Effector memory CD4-positive, alpha-beta T cell (primary cell): ENCODE data around the gene GP9.
"Not testable (repeated sequence)": the region's sequence is repeated elsewhere in the genome, so short reads cannot be mapped to it uniquely, and the experiment has no call there.

ENCODE experiments used
- DNase-seq, 3 donors: peaks; one replicate each; pipeline ENCODE4 v3.0.0-alpha.2; 2020
- H3K27ac ChIP-seq: 2 replicates; pipeline ENCODE4 v1.7.0; 2013; ENCODE audit warnings: mild to moderate bottlenecking, low read length, moderate library complexity; ENCODE audit not compliant: insufficient read depth, poor library complexity, severe bottlenecking
- H3K27me3 ChIP-seq: replicated peaks from 2 replicates; pipeline ENCODE4 v1.7.0; 2013; ENCODE audit warnings: mild to moderate bottlenecking, low read length; ENCODE audit not compliant: insufficient read depth, control insufficient read depth, poor library complexity, severe bottlenecking
- H3K36me3 ChIP-seq: 2 replicates; pipeline ENCODE4 v1.7.0; 2013; ENCODE audit warnings: mild to moderate bottlenecking, low read length, moderate library complexity; ENCODE audit not compliant: control insufficient read depth, insufficient read depth
- H3K4me1 ChIP-seq: 2 replicates; pipeline ENCODE4 v1.7.0; 2013; ENCODE audit warnings: low read length, mild to moderate bottlenecking; ENCODE audit not compliant: control insufficient read depth, insufficient read depth, poor library complexity, severe bottlenecking
- H3K4me3 ChIP-seq: 2 replicates; pipeline ENCODE4 v1.7.0; 2013; ENCODE audit warnings: low read length, low read depth, mild to moderate bottlenecking; ENCODE audit not compliant: insufficient read depth, poor library complexity, severe bottlenecking
- H3K9me3 ChIP-seq: 2 replicates; pipeline ENCODE4 v1.7.0; 2013; ENCODE audit warnings: mild to moderate bottlenecking, low read length, moderate library complexity; ENCODE audit not compliant: control insufficient read depth

The GP9 gene

DNA sequence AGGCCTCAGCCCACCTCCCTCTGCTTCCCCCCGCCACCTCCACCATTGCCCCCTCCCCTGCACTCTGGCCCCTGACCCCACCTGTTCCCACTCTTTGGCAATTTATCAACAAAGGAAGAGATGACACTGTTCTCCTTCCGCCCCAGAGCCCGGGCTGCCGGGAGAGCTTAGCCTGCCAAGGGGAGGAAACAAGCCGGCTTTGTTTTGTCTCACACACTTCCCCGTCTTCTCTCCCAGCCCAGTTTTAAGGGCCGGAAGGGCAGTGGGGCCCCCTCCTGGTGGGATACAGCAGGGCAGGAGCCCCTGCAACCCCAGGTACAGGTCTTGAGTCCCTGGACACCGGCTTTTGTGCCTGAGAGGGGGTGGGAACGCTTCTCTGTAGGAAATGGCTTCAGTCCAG lies 27.3 kb downstream of the GP9 start:
- H3K27ac ChIP-seq, DNase-seq: not testable (repeated sequence)

DNA sequence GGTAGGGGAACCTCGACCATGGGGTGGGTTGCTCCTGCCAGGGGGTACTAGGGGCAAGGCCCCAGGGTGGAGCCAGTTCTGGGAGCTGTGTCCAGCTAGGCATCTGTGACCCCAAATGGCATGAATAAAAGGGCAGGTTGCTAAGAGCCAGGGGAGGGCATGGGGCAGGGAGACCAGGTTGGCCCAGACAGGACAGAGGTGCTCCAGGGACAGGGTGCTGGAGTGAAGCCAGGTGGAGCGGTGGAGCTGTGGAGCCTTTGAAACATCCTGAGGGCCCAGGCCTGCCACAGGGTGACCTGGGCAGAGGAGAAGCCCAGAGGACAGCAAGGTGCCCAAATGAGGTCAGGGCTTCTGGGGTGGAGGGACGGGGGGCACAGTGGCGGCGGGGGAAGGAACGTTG lies 27.7 kb downstream of the GP9 start:
- not testable (repeated sequence) for H3K27ac ChIP-seq, H3K27me3 ChIP-seq, DNase-seq, H3K4me1 ChIP-seq, H3K4me3 ChIP-seq, H3K9me3 ChIP-seq
- peaks cover 16% of the 10 kb centered on the region for H3K36me3 ChIP-seq

More for the DNA sequence above, 27.3 kb downstream of the GP9 start:
- H3K36me3 ChIP-seq, result peaks cover 14% of the 10 kb centered on the region
- H3K9me3 ChIP-seq, H3K4me1 ChIP-seq, H3K4me3 ChIP-seq, H3K27me3 ChIP-seq: not testable (repeated sequence)

DNA sequence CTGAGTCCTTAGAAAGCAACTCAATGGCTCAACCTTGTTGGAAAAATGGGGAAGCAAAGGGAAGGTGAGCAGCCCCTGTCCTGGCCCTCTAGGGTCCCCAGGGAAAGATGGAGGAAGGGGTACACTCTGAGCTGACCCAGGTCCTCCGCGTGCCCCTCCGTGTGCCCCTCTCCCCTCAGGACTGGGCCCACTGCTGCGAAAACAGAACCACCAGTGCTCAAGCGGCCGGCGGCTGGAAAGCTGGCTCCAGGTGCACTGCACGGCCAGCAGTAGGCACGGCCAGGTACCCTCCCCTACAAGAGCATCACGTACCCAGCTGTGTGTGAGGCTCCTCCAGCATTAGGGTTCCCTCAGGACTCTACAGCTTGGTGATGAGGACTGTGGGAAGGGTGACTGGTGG lies 34.7 kb downstream of the GP9 start:
- Histone ChIP-seq H3K4me3 (no peak overlapping the region), H3K4me1 (peaks cover 3% of the 10 kb centered on the region), H3K27me3 (no peaks in the 10 kb centered on the region), H3K9me3 (no peaks in the 10 kb centered on the region), H3K27ac (no peak overlapping the region), H3K36me3 (peaks cover 33% of the 10 kb centered on the region)
- DNase-seq, result no peak

DNA sequence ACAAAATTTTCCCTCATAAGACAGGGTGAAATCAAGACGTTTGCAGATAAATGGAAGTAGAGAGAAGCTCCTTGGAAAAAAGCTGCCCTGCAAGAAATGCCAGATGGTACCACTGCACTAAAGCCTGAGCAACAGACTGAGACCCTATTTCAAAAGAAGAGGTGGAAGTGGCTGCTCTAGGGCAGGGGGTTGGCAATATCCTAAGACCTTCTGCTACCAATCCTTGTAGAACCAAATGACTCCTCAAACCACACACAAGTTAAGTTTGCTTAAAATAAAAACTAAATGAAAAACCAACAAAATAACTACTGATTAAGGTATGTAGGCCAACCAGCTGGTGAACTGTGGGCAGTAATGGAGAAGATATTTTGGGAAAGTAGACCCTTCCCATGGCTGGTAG lies 39.7 kb downstream of the GP9 start:
- no peak overlapping the region for H3K27ac ChIP-seq
- peaks cover 7% of the 10 kb centered on the region for H3K36me3 ChIP-seq
- H3K27me3 ChIP-seq, result no peaks in the 10 kb centered on the region
- peaks cover 8% of the 10 kb centered on the region for H3K4me1 ChIP-seq
- no peaks in the 10 kb centered on the region for H3K9me3 ChIP-seq
- H3K4me3 ChIP-seq, result no peak overlapping the region
- no peak for DNase-seq

DNA sequence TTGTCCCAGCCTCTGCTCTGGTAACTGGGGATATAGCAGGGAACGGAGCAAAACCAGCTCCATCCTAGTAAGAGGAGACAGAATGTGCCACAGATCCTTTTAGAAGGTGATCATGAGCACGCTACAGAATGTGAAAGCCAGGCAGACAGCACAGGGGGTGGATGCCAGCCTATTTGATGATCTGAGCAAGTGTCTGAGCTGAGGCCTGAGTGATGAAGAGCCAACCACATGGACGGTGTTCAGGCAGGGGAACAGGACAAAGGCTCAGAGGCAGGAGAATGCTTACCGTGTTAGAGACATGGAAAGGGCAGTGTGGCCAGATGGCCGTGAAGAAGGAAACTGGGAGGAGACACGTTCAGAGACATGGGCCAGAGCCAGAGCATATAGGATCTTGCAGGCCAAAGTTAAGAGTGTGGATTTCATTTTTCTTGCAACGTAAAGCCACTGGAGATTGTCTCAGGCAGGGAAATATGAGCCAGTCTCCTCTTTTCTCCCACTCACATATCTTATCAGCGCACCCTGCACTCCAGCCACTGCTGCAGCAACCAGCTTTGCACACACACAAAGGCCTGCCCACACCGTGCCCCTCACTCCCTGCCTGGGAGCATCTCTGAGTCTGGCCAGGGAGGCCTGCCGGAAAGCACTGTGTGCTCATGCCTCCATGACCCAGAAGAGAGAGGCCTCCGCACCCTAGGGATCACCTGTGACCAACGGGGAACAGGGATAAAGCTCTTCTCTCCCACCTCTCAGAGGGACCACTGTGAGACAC lies 41.0 kb downstream of the GP9 start:
- no peak for DNase-seq
- H3K4me3 ChIP-seq, result no peak overlapping the region
- peaks cover 9% of the 10 kb centered on the region for H3K36me3 ChIP-seq
- H3K4me1 ChIP-seq, result peaks cover 8% of the 10 kb centered on the region
- H3K27me3 ChIP-seq, result no peaks in the 10 kb centered on the region
- no peak overlapping the region for H3K27ac ChIP-seq
- no peaks in the 10 kb centered on the region for H3K9me3 ChIP-seq

DNA sequence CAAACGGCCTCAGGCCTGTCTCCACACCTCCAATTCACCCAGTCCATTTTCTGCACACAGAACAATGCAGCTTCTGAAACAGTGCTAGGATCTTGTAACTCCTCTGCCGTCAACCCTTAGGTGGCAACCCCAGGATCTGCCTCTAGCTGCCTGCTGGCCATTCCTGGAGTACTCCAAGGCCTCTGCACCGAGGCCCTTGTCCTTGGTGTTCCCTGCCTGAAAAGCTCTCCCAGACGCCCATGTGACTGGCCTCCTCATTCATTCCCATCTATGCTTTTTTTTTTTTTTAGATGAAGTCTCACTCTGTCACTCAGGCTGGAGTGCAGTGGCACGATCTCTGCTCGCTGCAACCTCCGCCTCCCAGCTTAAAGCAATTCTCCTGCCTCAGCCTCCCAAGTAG lies 42.7 kb downstream of the GP9 start:
- DNase-seq, result no peak
- Histone ChIP-seq H3K4me1 (peaks cover 12% of the 10 kb centered on the region), H3K27ac (no peak overlapping the region), H3K4me3 (no peak overlapping the region), H3K9me3 (no peaks in the 10 kb centered on the region), H3K27me3 (no peaks in the 10 kb centered on the region), H3K36me3 (peaks cover 26% of the 10 kb centered on the region)

DNA sequence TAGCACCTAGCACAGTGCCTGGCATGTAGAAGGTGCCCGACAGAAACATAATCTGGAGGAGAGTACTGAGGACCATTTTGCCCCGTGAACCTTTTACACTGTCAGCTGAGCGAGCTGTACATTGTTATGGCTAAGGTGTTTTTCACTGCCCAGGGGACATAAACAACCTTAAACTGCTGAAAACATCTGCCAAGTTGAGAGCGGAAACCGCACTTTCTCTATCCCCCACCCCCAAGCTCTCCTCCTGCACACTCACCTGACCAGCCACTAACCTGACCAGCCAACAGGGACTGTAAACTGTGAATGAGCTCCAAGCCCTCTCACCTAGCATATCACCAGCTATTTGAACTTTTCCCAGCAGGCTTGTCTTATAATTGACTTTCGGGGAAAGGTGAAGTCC lies 43.5 kb downstream of the GP9 start:
- Histone ChIP-seq H3K9me3 (no peaks in the 10 kb centered on the region), H3K36me3 (peaks cover 32% of the 10 kb centered on the region), H3K4me3 (no peak overlapping the region), H3K27me3 (no peaks in the 10 kb centered on the region), H3K27ac (no peak overlapping the region), H3K4me1 (peaks cover 15% of the 10 kb centered on the region)
- no peak for DNase-seq

DNA sequence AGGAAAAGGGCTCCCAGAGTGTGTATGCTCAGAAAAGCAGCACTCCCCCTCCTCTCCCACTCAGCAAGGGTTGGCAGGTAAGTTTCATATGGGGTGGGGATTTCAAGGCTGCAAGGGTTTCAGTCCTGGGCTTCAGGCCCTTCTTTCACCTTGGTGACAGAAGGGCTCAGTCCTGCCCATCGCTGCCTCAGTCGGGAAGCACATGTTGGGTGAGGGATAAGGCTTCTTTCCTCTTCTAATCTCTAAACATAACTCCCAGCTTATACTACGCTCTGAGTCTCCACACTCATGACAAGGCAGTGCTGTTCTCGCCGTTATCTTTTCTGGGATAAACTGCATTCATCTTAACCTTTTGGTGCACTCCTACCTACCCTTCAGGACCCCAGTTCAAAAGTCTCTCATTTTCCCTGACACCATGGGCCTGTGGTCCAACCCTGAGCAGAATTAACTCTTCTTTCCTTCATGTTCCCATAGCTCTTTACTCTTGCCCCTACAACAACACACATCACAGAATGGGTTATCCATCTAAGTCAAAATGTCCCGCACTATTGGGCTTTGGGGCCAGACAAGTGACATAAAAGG lies 44.0 kb downstream of the GP9 start:
- H3K4me3 ChIP-seq, result no peak overlapping the region
- no peaks in the 10 kb centered on the region for H3K9me3 ChIP-seq
- DNase-seq, result no peak
- H3K27me3 ChIP-seq, result no peaks in the 10 kb centered on the region
- no peak overlapping the region for H3K27ac ChIP-seq
- H3K4me1 ChIP-seq, result peaks cover 15% of the 10 kb centered on the region
- peaks cover 32% of the 10 kb centered on the region for H3K36me3 ChIP-seq

DNA sequence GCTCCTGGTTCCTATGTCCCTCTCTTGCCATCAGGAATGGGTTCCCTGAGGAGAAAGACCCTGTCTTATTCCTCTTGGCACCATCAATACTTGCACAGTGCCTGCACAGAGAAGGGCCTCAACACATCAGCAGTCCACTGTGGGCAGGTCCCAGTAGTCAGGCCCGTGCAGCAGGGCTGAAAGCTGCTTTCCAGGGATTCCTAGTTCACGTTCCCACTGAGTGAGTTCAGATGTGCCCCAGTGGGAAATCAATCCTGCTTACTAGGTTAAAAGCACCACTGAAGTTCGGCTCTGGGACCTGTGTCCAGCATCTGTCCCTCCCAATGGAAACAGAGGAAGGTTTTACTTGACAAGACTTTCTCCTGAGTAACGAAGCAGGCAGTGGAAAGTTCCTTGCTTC lies 45.3 kb downstream of the GP9 start:
- Histone ChIP-seq H3K27me3 (no peaks in the 10 kb centered on the region), H3K4me1 (peaks cover 15% of the 10 kb centered on the region), H3K36me3 (peaks cover 32% of the 10 kb centered on the region), H3K4me3 (no peak overlapping the region), H3K27ac (no peak overlapping the region), H3K9me3 (no peaks in the 10 kb centered on the region)
- no peak for DNase-seq

DNA sequence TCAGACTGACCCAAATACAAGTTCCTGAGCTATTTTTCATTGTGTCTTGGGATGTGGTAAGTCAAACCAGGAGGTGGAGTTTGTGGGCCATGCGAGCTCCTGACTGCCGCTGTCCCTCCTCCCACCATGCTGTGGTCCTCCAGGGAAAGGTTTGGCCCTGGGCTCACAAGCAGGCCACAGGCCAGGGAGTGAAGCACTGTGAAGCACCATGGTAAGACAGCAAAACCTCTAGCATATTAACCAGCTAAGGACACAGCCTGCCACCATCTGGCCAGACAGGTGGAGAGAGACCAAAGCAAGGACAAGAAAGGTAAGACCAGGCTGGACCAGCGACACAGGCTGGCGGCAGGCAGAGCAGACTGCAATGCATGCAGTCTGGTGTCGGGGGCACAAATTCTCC lies 45.7 kb downstream of the GP9 start:
- no peak for DNase-seq
- Histone ChIP-seq H3K27ac (no peak overlapping the region), H3K4me3 (no peak overlapping the region), H3K4me1 (peaks cover 15% of the 10 kb centered on the region), H3K9me3 (no peaks in the 10 kb centered on the region), H3K36me3 (peaks cover 32% of the 10 kb centered on the region), H3K27me3 (no peaks in the 10 kb centered on the region)
